Measurements from ENCODE around the gene MYBL2. TPM values are rescaled to one million over a fixed set of nuclear protein-coding genes. Genes with fewer than 3 reads are reported as not detected.
A peak's percentile ranks its signal among the peaks of the same experiment; 100 is the strongest.

Gene MYBL2
- total RNA-seq, 1 donor = 11.7 TPM

DNA sequence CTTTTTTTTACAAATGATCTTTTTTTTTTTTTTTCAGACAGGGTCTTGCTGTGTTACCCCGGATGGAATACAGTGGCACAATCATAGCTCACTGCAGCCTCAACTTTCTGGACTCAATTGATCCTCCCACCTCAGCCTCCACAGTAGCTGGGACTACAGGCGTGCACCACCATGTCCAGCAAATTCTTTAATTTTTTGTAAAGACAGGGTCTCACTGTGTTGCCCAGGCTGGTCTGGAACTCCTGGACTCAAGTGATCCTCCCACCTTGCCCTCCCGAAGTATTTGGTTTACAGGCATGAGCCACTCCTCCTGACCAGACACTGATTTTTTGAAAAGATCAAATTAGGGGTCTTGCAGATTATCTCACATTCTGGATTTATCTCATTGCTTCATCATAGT lies 11.0 kb upstream of the MYBL2 start:
- TF ChIP-seq, protein P1, sequence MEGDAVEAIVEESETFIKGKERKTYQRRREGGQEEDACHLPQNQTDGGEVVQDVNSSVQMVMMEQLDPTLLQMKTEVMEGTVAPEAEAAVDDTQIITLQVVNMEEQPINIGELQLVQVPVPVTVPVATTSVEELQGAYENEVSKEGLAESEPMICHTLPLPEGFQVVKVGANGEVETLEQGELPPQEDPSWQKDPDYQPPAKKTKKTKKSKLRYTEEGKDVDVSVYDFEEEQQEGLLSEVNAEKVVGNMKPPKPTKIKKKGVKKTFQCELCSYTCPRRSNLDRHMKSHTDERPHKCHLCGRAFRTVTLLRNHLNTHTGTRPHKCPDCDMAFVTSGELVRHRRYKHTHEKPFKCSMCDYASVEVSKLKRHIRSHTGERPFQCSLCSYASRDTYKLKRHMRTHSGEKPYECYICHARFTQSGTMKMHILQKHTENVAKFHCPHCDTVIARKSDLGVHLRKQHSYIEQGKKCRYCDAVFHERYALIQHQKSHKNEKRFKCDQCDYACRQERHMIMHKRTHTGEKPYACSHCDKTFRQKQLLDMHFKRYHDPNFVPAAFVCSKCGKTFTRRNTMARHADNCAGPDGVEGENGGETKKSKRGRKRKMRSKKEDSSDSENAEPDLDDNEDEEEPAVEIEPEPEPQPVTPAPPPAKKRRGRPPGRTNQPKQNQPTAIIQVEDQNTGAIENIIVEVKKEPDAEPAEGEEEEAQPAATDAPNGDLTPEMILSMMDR (IDR thresholded peaks at IDR 0.05; ENCODE audit: insufficient read depth, low read depth, low read length) = no peak
- DNase-seq (ENCODE audit: low read depth) = no peak
- no peak overlapping the region for H3K4me3 ChIP-seq (ENCODE audit: low read depth, low read length)

DNA sequence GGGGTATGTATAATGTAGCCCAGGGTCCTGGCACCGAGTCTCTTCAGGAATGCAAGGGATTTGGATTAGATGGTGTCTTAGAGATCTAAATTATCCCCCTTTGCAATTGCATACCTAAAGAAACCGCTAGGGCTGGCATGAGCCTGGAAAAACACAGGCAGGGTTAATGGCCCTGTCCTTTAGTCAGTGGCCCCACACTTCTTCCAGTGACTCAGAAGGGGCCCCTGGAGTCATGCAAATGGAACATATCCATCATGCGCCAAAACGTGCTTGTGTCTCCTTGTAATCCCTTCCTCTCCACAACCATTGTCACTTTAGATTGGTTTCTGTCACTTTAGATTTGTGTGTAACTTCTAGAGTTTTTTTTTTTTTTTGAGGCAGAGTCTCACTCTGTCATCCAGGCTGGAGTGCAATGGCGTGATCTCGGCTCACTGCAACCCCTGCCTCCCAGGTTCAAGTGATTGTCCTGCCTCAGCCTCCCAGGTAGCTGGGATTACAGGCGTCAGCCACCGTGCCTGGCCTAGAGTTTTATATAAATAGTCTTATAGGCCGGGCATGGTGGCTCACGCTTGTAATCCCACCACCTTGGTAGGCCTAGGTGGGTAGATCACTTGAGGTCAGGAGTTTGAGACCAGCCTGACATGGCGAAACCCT lies 8.7 kb upstream of the MYBL2 start:
- no peak for DNase-seq (ENCODE audit: low read depth)
- TF ChIP-seq, protein P1 (IDR thresholded peaks at IDR 0.05; ENCODE audit: insufficient read depth, low read depth, low read length) = no peak
- H3K4me3 ChIP-seq (ENCODE audit: low read depth, low read length) = peak overlapping the region; percentile 90

DNA sequence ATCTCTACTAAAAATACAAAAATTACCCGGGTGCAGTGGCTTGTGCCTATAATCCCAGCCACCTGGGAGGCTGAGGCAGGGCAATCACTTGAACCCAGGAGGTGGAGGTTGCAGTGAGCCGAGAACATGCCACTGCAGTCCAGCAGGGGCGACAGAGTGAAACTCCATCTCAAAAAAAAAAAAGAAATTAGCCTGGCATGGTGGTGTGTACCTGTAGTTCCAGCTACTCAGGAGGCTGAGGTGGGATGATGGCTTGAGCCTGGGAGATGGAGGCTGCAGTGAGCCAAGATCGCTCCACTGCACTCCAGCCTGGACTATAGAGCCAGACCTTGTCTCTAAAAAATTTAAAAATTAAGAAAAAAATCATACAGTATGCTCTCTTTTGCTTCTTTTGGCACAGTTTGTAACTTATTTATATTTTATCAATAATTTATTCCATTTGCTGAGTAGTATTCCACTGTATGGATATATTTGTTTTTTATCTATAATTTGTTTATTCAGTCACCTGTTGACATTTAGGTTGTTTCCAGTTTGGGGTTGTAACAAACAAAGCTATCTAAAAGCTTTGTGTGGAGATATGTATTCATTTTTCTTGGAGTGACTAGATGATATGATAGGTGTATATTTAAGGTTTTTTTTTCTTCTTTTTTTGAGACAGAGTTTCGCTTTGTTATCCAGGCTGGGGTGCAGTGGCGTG lies 8.0 kb upstream of the MYBL2 start:
- TF ChIP-seq, protein P1 (IDR thresholded peaks at IDR 0.05; ENCODE audit: insufficient read depth, low read depth, low read length) = peak; percentile 2
- no peak for DNase-seq (ENCODE audit: low read depth)
- H3K4me3 ChIP-seq (ENCODE audit: low read depth, low read length) = no peak overlapping the region

DNA sequence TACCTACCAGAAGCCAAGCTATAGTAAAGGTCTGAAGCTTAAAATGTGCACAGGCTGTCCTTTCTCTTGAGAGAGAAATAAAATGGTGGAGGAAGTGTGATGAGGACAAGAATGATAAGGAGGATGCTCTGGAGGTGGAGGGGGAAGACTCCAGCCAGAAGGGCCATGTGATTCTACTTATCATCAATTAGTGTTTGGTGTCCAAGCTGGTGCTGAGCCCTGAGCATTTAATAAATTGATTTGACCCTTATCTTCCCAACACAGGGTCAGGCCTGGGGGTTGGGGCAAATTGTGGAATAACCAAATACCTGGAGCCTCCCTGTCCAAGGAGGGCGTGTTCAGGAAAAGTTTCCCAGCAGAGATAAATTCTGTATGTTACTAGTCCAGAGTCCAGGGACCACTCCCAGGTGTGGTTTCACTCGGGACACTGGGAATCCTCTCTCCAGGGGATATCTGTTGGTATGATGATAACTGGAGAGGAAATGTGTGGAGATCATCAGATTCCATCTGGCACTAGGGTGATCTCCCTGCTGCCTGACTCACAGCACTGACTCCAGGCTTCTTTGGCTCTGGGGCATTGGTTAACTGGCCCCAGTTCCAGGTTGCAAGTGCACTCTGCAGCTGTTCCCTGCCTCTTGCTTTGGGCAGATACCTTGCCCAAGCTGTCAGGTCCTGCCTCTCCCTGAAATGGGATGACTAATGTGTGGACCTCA lies 3.8 kb upstream of the MYBL2 start:
- TF ChIP-seq, protein P1 (IDR thresholded peaks at IDR 0.05; ENCODE audit: insufficient read depth, low read depth, low read length) = no peak
- DNase-seq (ENCODE audit: low read depth) = no peak
- H3K4me3 ChIP-seq (ENCODE audit: low read depth, low read length) = no peak overlapping the region

DNA sequence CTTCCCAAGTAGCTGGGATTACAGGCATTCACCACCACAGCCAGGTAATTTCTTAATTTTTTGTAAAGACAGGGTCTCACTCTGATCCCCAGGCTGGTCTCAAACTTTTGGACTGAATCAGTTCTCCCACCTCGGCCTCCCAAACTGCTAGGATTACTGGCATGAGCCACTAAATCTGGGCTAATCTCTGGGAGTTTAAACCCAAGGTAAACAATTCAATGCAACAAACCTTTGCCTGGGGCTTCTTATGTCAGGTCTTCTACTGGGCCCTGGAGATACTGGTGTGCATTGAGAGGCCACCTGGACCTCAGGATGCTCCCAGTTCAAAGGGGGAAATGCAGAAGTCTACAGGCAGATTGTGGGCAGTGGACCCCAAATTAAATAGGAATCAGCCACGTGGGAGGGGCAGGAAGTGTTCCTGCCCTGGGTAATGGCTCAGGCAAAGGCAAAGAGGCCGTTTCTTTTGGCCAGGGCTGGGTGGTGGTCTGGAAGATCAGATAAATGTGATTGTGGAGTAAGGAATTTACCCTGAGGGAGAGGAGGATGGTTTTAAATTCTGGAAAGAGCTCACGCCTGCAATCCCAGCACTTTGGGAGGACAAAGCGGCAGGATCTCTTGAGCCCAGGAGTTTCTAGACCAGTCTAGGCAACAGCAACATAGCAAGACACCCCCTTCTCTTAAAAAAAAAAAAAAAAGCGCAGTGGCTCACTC lies 1.3 kb upstream of the MYBL2 start:
- TF ChIP-seq, protein P1 (IDR thresholded peaks at IDR 0.05; ENCODE audit: insufficient read depth, low read depth, low read length) = no peak
- no peak overlapping the region for H3K4me3 ChIP-seq (ENCODE audit: low read depth, low read length)
- DNase-seq (ENCODE audit: low read depth) = no peak

DNA sequence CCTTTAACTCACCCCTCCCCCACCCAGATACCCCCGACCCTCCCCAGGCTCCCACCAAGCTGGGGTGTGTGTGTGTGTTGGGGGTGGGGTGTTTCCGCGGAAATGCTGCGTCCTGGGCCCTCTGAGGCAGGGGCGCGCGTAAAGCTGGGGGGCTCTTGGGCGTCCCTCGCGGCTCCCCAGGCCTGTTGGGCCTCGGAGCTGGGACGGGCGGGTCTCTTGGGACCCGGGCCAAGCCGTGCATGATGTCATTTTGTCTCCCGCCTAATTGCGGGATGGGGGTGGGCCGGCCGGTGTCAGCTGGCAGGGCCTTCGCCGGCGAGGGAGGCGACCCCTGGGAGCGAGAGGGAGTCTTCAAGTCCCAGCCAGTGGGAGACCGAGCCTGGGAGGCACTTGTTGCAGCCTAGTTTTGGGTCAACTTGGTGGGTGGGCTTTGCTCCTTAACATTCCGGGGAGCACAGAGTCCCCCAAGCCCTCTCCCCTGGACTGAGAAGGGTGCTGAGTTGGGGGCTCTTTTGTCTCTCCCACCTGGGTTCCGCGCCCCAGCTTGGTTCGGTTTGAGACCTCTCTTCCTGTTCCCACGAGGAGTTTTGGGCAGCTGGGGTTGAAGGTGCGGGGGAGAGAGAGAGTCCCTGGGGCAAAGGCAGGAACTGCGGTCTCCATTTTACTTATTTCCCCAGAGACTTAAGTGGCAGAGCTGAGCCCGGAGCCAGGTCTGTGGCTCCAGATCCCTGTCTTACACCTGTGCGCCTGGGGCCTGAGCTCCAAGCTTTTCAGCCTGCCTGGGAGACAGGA lies 623 bp downstream of the MYBL2 start:
- peak overlapping the region; percentile 63 for H3K4me3 ChIP-seq (ENCODE audit: low read depth, low read length)
- TF ChIP-seq, protein P1 (IDR thresholded peaks at IDR 0.05; ENCODE audit: insufficient read depth, low read depth, low read length) = no peak
- DNase-seq (ENCODE audit: low read depth) = no peak
